ENCODE results near the gene GMDS.

The GMDS gene

GRCh38 chr6:1893470-1894130 lies 351.8 kb downstream of the GMDS start:
- Histone ChIP-seq H3K9me3 (ENCODE audit: insufficient read depth, low read depth, low read length) (peaks cover 4% of the 10 kb centered on the region; the same call in 1 of the 2 replicates), H3K4me3 (ENCODE audit: low read length, poor library complexity, severe bottlenecking) (no peak overlapping the region), H4K20me1 (ENCODE audit: insufficient read depth, low read length, poor library complexity, severe bottlenecking) (no peaks in the 10 kb centered on the region), H3K27me3 (ENCODE audit: insufficient read depth, low read length, poor library complexity, severe bottlenecking) (no peaks in the 10 kb centered on the region), H3K4me2 (ENCODE audit: low read depth, low read length, poor library complexity, severe bottlenecking) (no peak overlapping the region), H3K9me2 (replicated peaks; ENCODE audit: low read depth, low read length) (no peaks in the 10 kb centered on the region), H3K9ac (ENCODE audit: low read depth, low read length, poor library complexity, severe bottlenecking) (no peak overlapping the region), H3K79me2 (ENCODE audit: insufficient read depth, low read length) (no peaks in the 10 kb centered on the region), H2AFZ (ENCODE audit: low read length) (no peak overlapping the region), H3F3A (ENCODE audit: low read depth) (no peaks in the 10 kb centered on the region), H3K4me1 (ENCODE audit: insufficient read depth, low read length, poor library complexity, severe bottlenecking) (peaks cover 11% of the 10 kb centered on the region), H3K36me3 (ENCODE audit: insufficient read depth, low read length) (no peaks in the 10 kb centered on the region)
- TF ChIP-seq EZH2phosphoT487 (IDR thresholded peaks at IDR 0.05; ENCODE audit: borderline replicate concordance) = no peak
- TF ChIP-seq CTCF (conservative IDR thresholded peaks at IDR 0.05; ENCODE audit: low read length) = peak; percentile 55

DNA sequence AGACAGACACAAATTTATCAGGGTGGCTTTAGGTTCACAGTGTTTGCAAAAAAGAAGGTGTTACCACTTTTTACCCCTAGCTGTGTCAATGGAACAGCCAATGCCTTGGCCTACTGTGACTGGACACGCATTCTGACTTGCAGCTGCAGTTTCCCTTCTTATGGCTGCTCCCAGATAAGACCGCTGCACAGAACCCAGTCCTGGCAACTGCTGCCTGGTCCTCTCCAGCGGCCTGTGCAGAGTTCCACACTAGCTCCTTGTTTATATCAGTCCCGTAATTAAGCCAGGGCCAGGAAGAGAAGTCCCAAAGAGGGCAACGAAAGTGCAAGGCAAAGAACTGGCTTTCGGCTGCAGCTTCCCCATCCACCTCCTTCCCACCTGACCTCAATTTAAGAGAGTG lies 352.7 kb downstream of the GMDS start:
- H3K4me2 ChIP-seq (ENCODE audit: low read depth, low read length, poor library complexity, severe bottlenecking) = no peak overlapping the region
- no peaks in the 10 kb centered on the region for H3K9me2 ChIP-seq (replicated peaks; ENCODE audit: low read depth, low read length)
- peaks cover 11% of the 10 kb centered on the region for H3K4me1 ChIP-seq (ENCODE audit: insufficient read depth, low read length, poor library complexity, severe bottlenecking)
- H3K4me3 ChIP-seq (ENCODE audit: low read length, poor library complexity, severe bottlenecking) = no peak overlapping the region
- no peak for TF ChIP-seq EZH2phosphoT487 (IDR thresholded peaks at IDR 0.05; ENCODE audit: borderline replicate concordance)
- no peak for TF ChIP-seq CTCF (conservative IDR thresholded peaks at IDR 0.05; ENCODE audit: low read length)
- H3K9me3 ChIP-seq (ENCODE audit: insufficient read depth, low read depth, low read length) = peaks cover 4% of the 10 kb centered on the region; the same call in 1 of the 2 replicates
- no peaks in the 10 kb centered on the region for H3K36me3 ChIP-seq (ENCODE audit: insufficient read depth, low read length)
- no peaks in the 10 kb centered on the region for H3K79me2 ChIP-seq (ENCODE audit: insufficient read depth, low read length)
- no peak overlapping the region for H3K9ac ChIP-seq (ENCODE audit: low read depth, low read length, poor library complexity, severe bottlenecking)
- H2AFZ ChIP-seq (ENCODE audit: low read length) = no peak overlapping the region
- no peaks in the 10 kb centered on the region for H3F3A ChIP-seq (ENCODE audit: low read depth)
- H3K27me3 ChIP-seq (ENCODE audit: insufficient read depth, low read length, poor library complexity, severe bottlenecking) = no peaks in the 10 kb centered on the region
- H4K20me1 ChIP-seq (ENCODE audit: insufficient read depth, low read length, poor library complexity, severe bottlenecking) = no peaks in the 10 kb centered on the region

DNA sequence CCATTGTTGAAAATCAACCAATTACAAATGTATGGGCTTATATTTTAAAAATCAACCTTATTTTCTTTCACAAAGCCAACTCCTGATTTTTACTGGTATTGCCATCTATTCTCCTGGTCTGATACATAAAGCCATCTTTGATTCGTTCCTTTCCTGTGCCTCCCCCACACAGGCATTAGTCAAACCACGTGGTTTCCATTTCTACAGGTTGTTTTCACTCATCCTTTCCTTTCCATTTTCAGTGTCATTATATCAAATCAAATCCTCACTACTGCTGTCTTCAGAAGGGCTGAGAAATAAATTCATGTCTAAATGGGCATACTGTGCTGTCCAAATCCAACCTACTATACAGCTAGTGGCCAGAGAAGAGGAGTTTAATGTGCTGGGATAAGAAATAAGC lies 354.4 kb downstream of the GMDS start:
- no peak overlapping the region for H3K4me2 ChIP-seq (ENCODE audit: low read depth, low read length, poor library complexity, severe bottlenecking)
- no peak for TF ChIP-seq EZH2phosphoT487 (IDR thresholded peaks at IDR 0.05; ENCODE audit: borderline replicate concordance)
- no peak for TF ChIP-seq CTCF (conservative IDR thresholded peaks at IDR 0.05; ENCODE audit: low read length)
- H3K4me3 ChIP-seq (ENCODE audit: low read length, poor library complexity, severe bottlenecking) = no peak overlapping the region
- no peaks in the 10 kb centered on the region for H3F3A ChIP-seq (ENCODE audit: low read depth)
- H4K20me1 ChIP-seq (ENCODE audit: insufficient read depth, low read length, poor library complexity, severe bottlenecking) = no peaks in the 10 kb centered on the region
- no peaks in the 10 kb centered on the region for H3K36me3 ChIP-seq (ENCODE audit: insufficient read depth, low read length)
- H3K27me3 ChIP-seq (ENCODE audit: insufficient read depth, low read length, poor library complexity, severe bottlenecking) = no peaks in the 10 kb centered on the region
- no peak overlapping the region for H2AFZ ChIP-seq (ENCODE audit: low read length)
- H3K9me2 ChIP-seq (replicated peaks; ENCODE audit: low read depth, low read length) = no peaks in the 10 kb centered on the region
- H3K9ac ChIP-seq (ENCODE audit: low read depth, low read length, poor library complexity, severe bottlenecking) = no peak overlapping the region
- H3K9me3 ChIP-seq (ENCODE audit: insufficient read depth, low read depth, low read length) = peaks cover 4% of the 10 kb centered on the region; the same call in 1 of the 2 replicates
- H3K4me1 ChIP-seq (ENCODE audit: insufficient read depth, low read length, poor library complexity, severe bottlenecking) = peaks cover 11% of the 10 kb centered on the region
- no peaks in the 10 kb centered on the region for H3K79me2 ChIP-seq (ENCODE audit: insufficient read depth, low read length)

All from Loucy (cell line).